NCI-H2107 treated with DMSO at 0.1 percent for 48 hours (cell line): ENCODE data around the gene COL17A1.

ENCODE experiments used
- DNase-seq: peaks from one replicate; lab custom pipeline; 2025; ENCODE audit not compliant: unreplicated experiment; lab: John Stamatoyannopoulos, UW

Gene COL17A1

DNA sequence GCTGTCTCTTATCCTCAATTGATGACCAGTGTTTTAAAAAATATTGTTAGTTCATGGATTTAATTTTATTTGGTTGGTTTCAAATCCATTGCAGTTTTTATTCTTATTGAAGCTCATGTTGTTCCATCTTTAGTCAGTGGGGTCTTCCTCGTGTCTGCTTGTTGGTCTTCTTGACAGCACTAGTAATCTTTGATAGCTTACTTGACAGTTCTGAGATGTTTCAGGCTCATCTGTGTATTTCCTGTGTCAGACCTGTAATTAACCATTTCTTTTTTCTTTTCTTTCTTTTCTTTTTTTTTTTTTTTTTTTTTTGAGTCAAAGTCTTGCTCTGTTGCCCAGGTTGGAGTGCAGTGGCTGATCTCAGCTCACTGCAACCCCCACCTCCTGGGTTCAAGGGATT lies 90.5 kb downstream of the COL17A1 start:
- DNase-seq = no peak

DNA sequence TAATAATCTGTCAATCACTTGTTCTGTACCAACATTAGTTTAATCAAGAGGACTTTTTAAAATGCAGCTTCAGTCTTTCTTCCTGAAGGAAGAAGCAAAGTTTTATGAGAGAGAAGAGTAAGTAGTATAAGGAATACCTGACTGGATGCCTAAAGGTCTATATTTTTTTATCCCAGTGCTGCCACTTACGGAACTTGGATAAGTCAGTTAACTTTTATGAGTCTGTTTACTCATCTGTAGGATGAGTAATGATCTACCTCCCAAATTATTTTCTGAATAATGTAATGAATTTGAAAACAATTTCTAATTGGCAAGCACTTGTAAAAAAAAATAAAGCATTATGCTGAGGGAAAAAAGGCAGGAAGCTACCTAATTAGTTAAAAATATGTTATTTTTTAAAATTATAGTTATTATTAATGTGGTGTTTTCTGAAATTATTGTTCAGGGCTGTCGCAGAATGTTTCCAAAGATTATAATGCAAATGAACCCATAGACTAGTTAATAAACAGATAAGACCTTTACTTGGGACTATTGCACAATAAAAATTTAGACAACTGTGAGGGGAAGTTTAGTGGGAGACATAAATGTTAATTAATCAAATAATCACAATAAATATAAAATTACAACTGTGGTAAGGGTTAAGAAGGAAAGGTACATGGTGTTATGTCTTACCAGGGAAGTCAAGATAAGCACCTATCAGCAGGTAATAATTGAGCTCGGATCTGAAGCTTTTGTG lies 94.1 kb downstream of the COL17A1 start:
- no peak for DNase-seq

DNA sequence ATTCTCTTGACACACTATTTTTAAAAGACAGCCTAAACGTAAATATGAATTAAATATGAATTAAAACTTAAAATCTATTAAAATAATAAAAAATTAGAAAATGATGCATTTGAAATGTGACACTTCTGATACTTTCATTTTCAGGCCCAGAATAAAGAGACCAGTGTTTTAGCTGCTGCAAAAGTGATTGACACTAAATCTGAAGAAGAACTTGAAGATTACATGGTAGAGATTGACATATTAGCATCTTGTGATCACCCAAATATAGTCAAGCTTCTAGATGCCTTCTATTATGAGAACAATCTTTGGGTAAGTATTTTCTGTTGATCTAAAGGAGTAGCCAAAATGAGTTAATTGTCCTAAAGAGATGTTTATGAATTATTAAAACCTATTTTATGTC lies 95.1 kb downstream of the COL17A1 start:
- no peak for DNase-seq

DNA sequence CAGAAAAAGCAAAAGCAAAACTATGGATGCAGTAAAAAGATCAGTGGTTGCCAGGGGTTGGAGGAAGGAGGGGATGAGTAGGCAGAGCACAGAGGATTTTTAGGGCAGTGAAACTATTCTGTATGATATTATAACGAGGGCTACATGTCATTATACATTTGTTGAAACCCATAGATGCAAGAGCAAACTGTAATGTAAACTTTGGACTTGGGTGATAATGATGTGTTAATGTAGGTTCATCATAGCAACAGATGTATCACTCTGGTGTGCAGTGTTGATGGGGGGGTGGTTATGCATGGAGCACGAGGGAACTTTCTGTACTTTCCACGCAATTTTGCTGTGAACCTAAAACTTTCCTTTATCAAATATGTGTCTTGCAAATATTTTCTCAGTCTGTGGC lies 95.6 kb downstream of the COL17A1 start:
- DNase-seq = no peak

DNA sequence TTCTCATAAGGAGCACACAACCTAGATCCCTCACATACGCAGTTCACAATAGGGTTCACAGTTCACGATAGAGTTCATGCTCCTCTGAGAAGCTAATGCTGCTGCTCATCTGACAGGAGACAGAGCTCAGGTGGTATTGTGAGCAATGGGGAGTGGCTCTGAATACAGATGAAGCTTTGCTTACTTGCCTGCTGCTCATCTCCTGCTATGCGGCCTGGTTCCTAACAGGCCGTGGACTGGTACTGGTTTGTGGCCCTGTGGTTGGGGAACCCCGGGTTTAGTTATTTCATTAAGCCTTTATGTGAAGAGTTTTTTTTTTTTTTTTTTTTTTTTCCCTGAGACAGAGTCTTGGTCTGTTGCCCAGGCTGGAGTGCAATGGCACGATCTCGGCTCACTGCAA lies 99.3 kb downstream of the COL17A1 start:
- no peak for DNase-seq

DNA sequence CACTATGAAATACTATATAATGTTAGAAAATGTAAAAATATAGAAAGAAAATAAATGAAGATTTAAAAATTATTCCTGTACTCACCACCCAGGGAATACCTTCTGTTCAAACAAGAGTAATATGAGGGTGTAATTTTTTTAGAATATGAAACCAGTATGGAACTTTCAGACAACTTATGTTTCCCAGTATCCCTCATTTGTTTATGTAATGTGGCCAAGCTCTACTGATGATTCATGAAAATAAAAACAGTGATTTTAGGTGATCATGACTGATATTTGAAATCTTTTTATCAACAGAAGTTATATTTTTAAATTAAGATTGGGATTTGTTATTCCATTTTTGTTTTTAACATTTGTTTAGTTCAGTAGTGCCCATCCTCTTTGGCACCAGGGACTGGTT lies 100.0 kb downstream of the COL17A1 start:
- no peak for DNase-seq

DNA sequence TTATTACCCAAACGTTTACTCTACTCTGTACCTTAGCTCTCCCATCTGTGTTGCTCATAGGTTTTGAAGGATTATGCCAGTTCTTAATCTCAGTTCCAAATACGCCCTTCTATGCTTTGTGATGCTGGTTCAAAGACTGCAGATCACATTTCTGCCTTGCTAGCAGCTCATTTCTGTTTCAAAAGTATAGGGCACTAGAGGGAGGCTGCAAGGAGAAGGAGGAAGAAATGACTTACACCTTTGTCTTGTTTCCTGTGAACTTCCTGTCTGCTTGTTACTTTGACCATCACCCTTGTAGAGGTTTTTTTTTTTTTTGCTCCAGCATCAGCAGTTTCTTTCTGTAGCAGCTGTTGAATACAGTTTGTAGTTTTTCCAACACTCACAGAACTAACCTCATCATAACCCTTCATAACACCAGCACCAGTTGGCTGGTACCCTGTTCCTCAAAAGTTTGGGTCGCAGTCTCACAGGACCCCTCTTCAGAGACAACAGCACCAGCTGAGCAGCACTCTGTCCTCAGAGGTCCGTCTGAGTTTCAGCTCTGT lies 102.2 kb downstream of the COL17A1 start:
- DNase-seq = no peak

DNA sequence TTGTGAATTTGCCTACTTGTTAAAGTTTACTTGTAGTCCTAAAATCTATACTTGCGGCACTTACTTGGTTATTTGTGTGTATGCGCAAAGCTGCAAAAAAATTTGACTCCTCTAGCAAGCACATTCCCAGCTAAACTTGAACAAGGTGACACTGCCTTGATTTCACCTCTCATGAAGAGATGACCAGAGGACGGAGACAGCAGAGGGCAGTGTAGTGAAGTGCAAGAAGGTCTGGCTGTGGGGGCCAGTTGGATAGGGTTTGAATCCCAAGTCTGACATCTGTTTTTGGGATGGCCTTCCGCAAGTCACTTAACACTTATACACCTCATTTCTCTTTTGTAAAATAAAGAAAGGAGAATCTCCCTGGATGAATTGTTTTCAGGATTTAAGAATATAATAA lies 103.0 kb downstream of the COL17A1 start:
- no peak for DNase-seq
